Bronchial epithelial cell (primary cell): ENCODE results near the gene NSMF. TPM values are rescaled to one million over a fixed set of nuclear protein-coding genes. Genes with fewer than 3 reads are reported as not detected.

Experiments used
- DNase-seq: peaks from one replicate; pipeline ENCODE4 v3.0.0-alpha.2; 2010; ENCODE audit warnings: low read depth
- FAIRE-seq: peaks from 2 replicates; lab custom pipeline; 2011; peaks lifted over from hg19 to GRCh38; lab: Jason Lieb, UNC
- H3K27me3 ChIP-seq: 2 replicates; pipeline ENCODE4 v1.5.1; 2011; ENCODE audit warnings: low read length; ENCODE audit not compliant: control insufficient read depth, insufficient read depth
- H3K36me3 ChIP-seq: 2 replicates; pipeline ENCODE4 v1.5.1; 2011; ENCODE audit warnings: low read length; ENCODE audit not compliant: control insufficient read depth, insufficient read depth
- H3K4me3 ChIP-seq: 2 replicates; pipeline ENCODE4 v1.5.1; 2011; ENCODE audit warnings: mild to moderate bottlenecking, low read depth, low read length, control low read depth
- CTCF ChIP-seq: IDR thresholded peaks from 2 replicates; pipeline ENCODE4 v1.5.1; 2011; ENCODE audit warnings: mild to moderate bottlenecking, moderate library complexity, low read length, control low read depth, inconsistent platforms; ENCODE audit not compliant: insufficient read depth, severe bottlenecking
- total RNA-seq: library from RNA; depleted of rRNA; stranded (reverse); fragments of >200 nt; gene quantifications from 2 replicates; pipeline ENCODE4 v1.2.1, GENCODE V29; 2014

NSMF gene
- total RNA-seq, 1 donor from 2014 or later, result 17.9 TPM

GRCh38 chr9:137502008-137502911 is 43.1 kb upstream of the NSMF start:
- FAIRE-seq, result no peak
- no peak for DNase-seq

GRCh38 chr9:137501457-137501856 is 42.3 kb upstream of the NSMF start:
- FAIRE-seq, result no peak
- Histone ChIP-seq H3K27me3 (no peaks in the 10 kb centered on the region), H3K36me3 (no peaks in the 10 kb centered on the region), H3K4me3 (no peak overlapping the region)
- no peak for DNase-seq
- TF ChIP-seq CTCF, result no peak

More at GRCh38 chr9:137502008-137502911, 43.1 kb upstream of the NSMF start:
- no peaks in the 10 kb centered on the region for H3K36me3 ChIP-seq
- TF ChIP-seq CTCF, result no peak
- H3K27me3 ChIP-seq, result no peaks in the 10 kb centered on the region
- no peak overlapping the region for H3K4me3 ChIP-seq

GRCh38 chr9:137500666-137501397 is 41.7 kb upstream of the NSMF start:
- DNase-seq (no peak), FAIRE-seq (no peak)
- H3K27me3 ChIP-seq, result no peaks in the 10 kb centered on the region
- no peak overlapping the region for H3K4me3 ChIP-seq
- no peaks in the 10 kb centered on the region for H3K36me3 ChIP-seq
- no peak for TF ChIP-seq CTCF

- FAIRE-seq (no peak), DNase-seq (no peak)
- no peak overlapping the region for H3K4me3 ChIP-seq
- no peaks in the 10 kb centered on the region for H3K36me3 ChIP-seq
- TF ChIP-seq CTCF, result no peak
- no peaks in the 10 kb centered on the region for H3K27me3 ChIP-seq
These were observed 40.9 kb upstream of the NSMF start for GRCh38 chr9:137499858-137500661.

GRCh38 chr9:137499416-137499815 is 40.3 kb upstream of the NSMF start:
- Histone ChIP-seq H3K36me3 (no peaks in the 10 kb centered on the region), H3K27me3 (no peaks in the 10 kb centered on the region), H3K4me3 (no peak overlapping the region)
- no peak for DNase-seq
- no peak for FAIRE-seq
- TF ChIP-seq CTCF, result no peak
